IMR-90 (cell line): Measurements from ENCODE around the gene KRTAP10-9. TPM values are rescaled to one million over a fixed set of nuclear protein-coding genes. Genes with fewer than 3 reads are reported as not detected.
"Not testable (repeated sequence)": the region's sequence is repeated elsewhere in the genome, so short reads cannot be mapped to it uniquely, and the experiment has no call there.

Source experiments
- ATAC-seq: fragments of 200-7000 bp; cut with Tn5 transposase; 2 replicates; pipeline ENCODE4 v1.9.1; 2020; ENCODE audit warnings: low read depth, mild to moderate bottlenecking, moderate library complexity
- BruUV-seq: library from RNA; stranded (reverse); fragments of 400-500 nt; replicated peaks from 2 replicates; lab custom pipeline; 2021; lab: Mats Ljungman, UMichigan
- CTCF ChIA-PET: fragments of 300-600 bp; formaldehyde crosslinking; extraction: SDS; loops from one replicate; lab custom pipeline; 2021; ENCODE audit warnings: antibody characterized with exemption; lab: Yijun Ruan, JAX
- POLR2A ChIA-PET: fragments of 300-600 bp; sonication (Branson Sonifier 250); formaldehyde crosslinking; loops from one replicate; lab custom pipeline; 2022; ENCODE audit warnings: antibody characterized with exemption; ENCODE audit not compliant: unreplicated experiment; lab: Charles Lee
- DNase-seq: peaks from one replicate; pipeline ENCODE4 v3.0.0; 2013
- H2AFZ ChIP-seq: replicated peaks from 2 replicates; pipeline ENCODE3; 2013; ENCODE audit warnings: low read length, mild to moderate bottlenecking; ENCODE audit not compliant: poor library complexity
- H2AK5ac ChIP-seq: 2 replicates; pipeline ENCODE4 v1.6.1; 2013; ENCODE audit warnings: low read depth, low read length, inconsistent platforms
- H2AK9ac ChIP-seq: replicated peaks from 2 replicates; pipeline ENCODE3; 2013; ENCODE audit warnings: mild to moderate bottlenecking, low read depth, low read length, moderate library complexity; ENCODE audit not compliant: poor library complexity
- H2BK120ac ChIP-seq: 2 replicates; pipeline ENCODE4 v1.6.1; 2013; ENCODE audit warnings: low read depth, low read length, inconsistent platforms
- H2BK15ac ChIP-seq: 3 replicates; pipeline ENCODE4 v1.6.1; 2013; ENCODE audit warnings: low read depth, low read length, inconsistent platforms
- H2BK20ac ChIP-seq: 2 replicates; pipeline ENCODE4 v1.6.1; 2013; ENCODE audit warnings: low read depth, mild to moderate bottlenecking, inconsistent platforms, low read length, moderate library complexity
- H2BK5ac ChIP-seq: 2 replicates; pipeline ENCODE4 v1.6.1; 2013; ENCODE audit warnings: mild to moderate bottlenecking, low read depth, low read length, inconsistent platforms; ENCODE audit not compliant: poor library complexity, severe bottlenecking
- H3K14ac ChIP-seq: replicated peaks from 2 replicates; pipeline ENCODE4 v1.6.1; 2013; ENCODE audit warnings: low read depth, low read length, inconsistent platforms
- H3K18ac ChIP-seq: 2 replicates; pipeline ENCODE4 v1.6.1; 2013; ENCODE audit warnings: low read depth, low read length, control low read depth
- H3K23ac ChIP-seq: 2 replicates; pipeline ENCODE4 v1.6.1; 2013; ENCODE audit warnings: low read depth, low read length, inconsistent platforms
- H3K27ac ChIP-seq: 2 replicates; pipeline ENCODE4 v1.5.1; 2013; ENCODE audit warnings: mild to moderate bottlenecking, control low read depth, low read length; ENCODE audit not compliant: insufficient read depth
- H3K27me3 ChIP-seq: 2 replicates; pipeline ENCODE4 v1.6.1; 2013; ENCODE audit warnings: low read length; ENCODE audit not compliant: control insufficient read depth, insufficient read depth
- H3K36me3 ChIP-seq: 2 replicates; pipeline ENCODE4 v1.6.1; 2013; ENCODE audit warnings: low read length, mixed read lengths; ENCODE audit not compliant: control insufficient read depth, insufficient read depth
- H3K4ac ChIP-seq: 2 replicates; pipeline ENCODE4 v1.6.1; 2013; ENCODE audit warnings: low read depth, low read length, inconsistent platforms
- H3K4me1 ChIP-seq: 2 replicates; pipeline ENCODE4 v1.6.1; 2013; ENCODE audit warnings: low read length, mixed read lengths; ENCODE audit not compliant: control insufficient read depth, insufficient read depth
- H3K4me2 ChIP-seq: 2 replicates; pipeline ENCODE4 v1.6.1; 2013; ENCODE audit warnings: low read depth, mild to moderate bottlenecking, control low read depth, low read length, moderate library complexity
- H3K4me3 ChIP-seq: 2 replicates; pipeline ENCODE4 v1.5.1; 2013; ENCODE audit warnings: low read depth, mild to moderate bottlenecking, control low read depth, low read length, moderate library complexity; ENCODE audit not compliant: insufficient read depth
- H3K56ac ChIP-seq: 2 replicates; pipeline ENCODE4 v1.6.1; 2013; ENCODE audit warnings: low read length, inconsistent platforms; ENCODE audit not compliant: insufficient read depth; ENCODE audit errors: extremely low read depth
- H3K79me1 ChIP-seq, 2 experiments: 2 replicates each; pipeline ENCODE4 v1.6.1; 2013; ENCODE audit warnings: low read length in 2 of 2, inconsistent platforms in 1 of 2, low read depth in 1 of 2
- H3K9ac ChIP-seq: 2 replicates; pipeline ENCODE4 v1.6.1; 2013; ENCODE audit warnings: low read depth, low read length, control low read depth
- H3K9me1 ChIP-seq: 2 replicates; pipeline ENCODE4 v1.6.1; 2013; ENCODE audit warnings: low read length, inconsistent platforms; ENCODE audit not compliant: insufficient read depth
- H3K9me3 ChIP-seq: 2 replicates; pipeline ENCODE4 v1.6.1; 2013; ENCODE audit warnings: low read length; ENCODE audit not compliant: control insufficient read depth, insufficient read depth
- H4K20me1 ChIP-seq: 2 replicates; pipeline ENCODE4 v1.6.1; 2013; ENCODE audit warnings: low read length, inconsistent platforms; ENCODE audit not compliant: insufficient read depth
- H4K5ac ChIP-seq: 2 replicates; pipeline ENCODE4 v1.6.1; 2013; ENCODE audit warnings: mild to moderate bottlenecking, low read depth, low read length, control low read depth
- H4K8ac ChIP-seq, 2 experiments: 2 replicates each; pipeline ENCODE4 v1.6.1; 2013; ENCODE audit warnings: low read depth in 2 of 2, low read length in 2 of 2, control low read depth in 1 of 2, inconsistent platforms in 1 of 2
- H4K91ac ChIP-seq: 2 replicates; pipeline ENCODE4 v1.6.1; 2013; ENCODE audit warnings: low read depth, low read length, inconsistent platforms; ENCODE audit not compliant: insufficient read depth
- WGBS, 2 experiments: methylation state at CpG; one replicate each; pipeline versions ENCODE4 v1.1.5 to v1.1.7; 2013; ENCODE audit warnings: missing lambda C conversion rate in 2 of 2; ENCODE audit not compliant: insufficient read length in 1 of 2; ENCODE audit errors: extremely low coverage in 2 of 2; 5-methylcytosine and 5-hydroxymethylcytosine counted together
- dilution Hi-C: fragments of 300-500 bp; cut with HindIII; formaldehyde crosslinking; loops from one replicate; pipeline ENCODE4 v1.14.3; 2018; ENCODE audit warnings: low sequenced_read_pairs; ENCODE audit not compliant: unreplicated experiment
- in situ Hi-C: fragments of 300-500 bp; cut with MboI; formaldehyde crosslinking; loops from 3 replicates; pipeline ENCODE4 v1.14.3; 2019; ENCODE audit warnings: low sequenced_read_pairs, inconsistent platforms, mixed read lengths
- intact Hi-C: fragments of 100-400 bp; cut with micrococcal nuclease; formaldehyde crosslinking; loops from 2 replicates; pipeline ENCODE4 v1.10.0; 2022
- polyA plus RNA-seq, 3 experiments: library from polyadenylated mRNA; depleted of rRNA; stranded (reverse); fragments of >200 nt; gene quantifications; 2 replicates each; pipeline ENCODE4 v1.2.3, GENCODE V29; 2012; ENCODE audit warnings: low replicate concordance in 1 of 3
- total RNA-seq: library from RNA; depleted of rRNA; stranded (reverse); fragments of >200 nt; gene quantifications from 2 replicates; pipeline ENCODE4 v1.2.3, GENCODE V29; 2012

Gene KRTAP10-9
- total and polyA plus RNA-seq, 2 of the 4 experiments (the other 2 are of a cell fraction): not detected

DNA sequence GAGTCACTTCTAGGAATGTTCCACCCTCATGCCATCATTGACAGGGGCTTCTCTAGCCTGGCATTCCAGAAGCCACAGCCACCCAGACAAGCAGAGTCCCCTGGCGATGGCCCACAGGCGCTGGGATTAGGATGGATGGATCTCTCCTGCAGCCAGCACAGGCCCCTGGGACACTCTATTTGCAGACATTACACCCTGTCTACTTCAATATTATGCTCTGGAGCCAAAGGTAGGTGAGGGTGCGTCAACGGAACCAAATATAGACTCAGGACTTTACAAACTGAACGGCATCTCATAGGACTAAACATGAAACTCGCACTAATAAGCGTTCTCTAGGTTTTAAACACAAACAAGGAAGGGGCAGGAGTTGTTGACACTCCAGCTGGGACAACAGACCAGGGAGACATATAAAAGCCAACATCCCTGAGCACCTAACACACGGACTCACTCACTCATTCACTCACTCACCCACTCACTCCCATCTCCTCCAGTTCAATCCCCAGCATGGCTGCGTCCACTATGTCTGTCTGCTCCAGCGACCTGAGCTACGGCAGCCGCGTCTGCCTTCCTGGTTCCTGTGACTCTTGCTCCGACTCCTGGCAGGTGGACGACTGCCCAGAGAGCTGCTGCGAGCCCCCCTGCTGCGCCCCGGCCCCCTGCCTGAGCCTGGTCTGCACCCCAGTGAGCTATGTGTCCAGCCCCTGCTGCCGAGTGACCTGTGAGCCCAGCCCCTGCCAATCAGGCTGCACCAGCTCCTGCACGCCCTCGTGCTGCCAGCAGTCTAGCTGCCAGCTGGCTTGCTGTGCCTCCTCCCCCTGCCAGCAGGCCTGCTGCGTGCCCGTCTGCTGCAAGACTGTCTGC lies 26.5 kb upstream of the KRTAP10-9 start, which contains the start of gene KRTAP10-7:
Gene KRTAP10-7, plus strand, starts transcription at position 480 of the 861 bp plus-strand sequence. Its CDS starts 25 bp downstream, at position 505.
- H3K23ac ChIP-seq, H3K36me3 ChIP-seq, ATAC-seq, CTCF ChIA-PET, H2BK20ac ChIP-seq, H2BK120ac ChIP-seq, H4K8ac ChIP-seq, H3K18ac ChIP-seq, H3K4me1 ChIP-seq, H3K79me1 ChIP-seq, H2AK9ac ChIP-seq, H2BK5ac ChIP-seq, H2BK15ac ChIP-seq, H3K9ac ChIP-seq, POLR2A ChIA-PET, H3K14ac ChIP-seq, dilution Hi-C loops, H3K56ac ChIP-seq, H3K9me1 ChIP-seq, H3K4me3 ChIP-seq, intact Hi-C loops, H3K4me2 ChIP-seq, H4K5ac ChIP-seq, H4K20me1 ChIP-seq, BruUV-seq, DNase-seq, in situ Hi-C loops, H3K4ac ChIP-seq, H3K9me3 ChIP-seq, H3K27me3 ChIP-seq, H3K27ac ChIP-seq, H2AK5ac ChIP-seq, H2AFZ ChIP-seq, H4K91ac ChIP-seq: not testable (repeated sequence)
- 81% methylated on average over 3 of the region's 23 CpGs; no CpG with 5 or more reads in 1 of the 2 experiments for WGBS, 2 experiments

GRCh38 chr21:44601091-44601490 lies 25.8 kb upstream of the KRTAP10-9 start:
- H3K9me3 ChIP-seq, H3K4me1 ChIP-seq, in situ Hi-C loops, H2BK15ac ChIP-seq, H3K9me1 ChIP-seq, H3K14ac ChIP-seq, H4K5ac ChIP-seq, CTCF ChIA-PET, POLR2A ChIA-PET, H2BK5ac ChIP-seq, ATAC-seq, H4K8ac ChIP-seq, DNase-seq, BruUV-seq, dilution Hi-C loops, H2AFZ ChIP-seq, H3K9ac ChIP-seq, H3K27ac ChIP-seq, H3K4ac ChIP-seq, H2BK20ac ChIP-seq, H3K56ac ChIP-seq, H3K18ac ChIP-seq, H3K36me3 ChIP-seq, H4K20me1 ChIP-seq, H3K27me3 ChIP-seq, H2AK9ac ChIP-seq, H3K4me3 ChIP-seq, H4K91ac ChIP-seq, H3K23ac ChIP-seq, H2BK120ac ChIP-seq, intact Hi-C loops, H3K79me1 ChIP-seq, H2AK5ac ChIP-seq, H3K4me2 ChIP-seq: not testable (repeated sequence)
- WGBS, 2 experiments: no CpG with 5 or more reads among the region's 10 CpGs
